Right atrium auricular region (tissue), 2 donors: ENCODE data around the gene ZBTB21. TPM values are rescaled to one million over a fixed set of nuclear protein-coding genes. Genes with fewer than 3 reads are reported as not detected.

Source experiments
- DNase-seq: peaks from one replicate; pipeline ENCODE4 v3.0.0-alpha.2; 2019; ENCODE audit warnings: low spot score
- H3K27ac ChIP-seq, 2 donors: fragments of 200-600 bp; sonication (generic); 1 replicate in 1 of 2; 2 replicates in 1 of 2; pipeline ENCODE4 v1.5.1; 2016 to 2019
- H3K27me3 ChIP-seq, 2 donors: fragments of 200-600 bp; sonication (generic); one replicate each; pipeline versions ENCODE4 v1.5.1 to v1.6.0; 2017 to 2019
- H3K36me3 ChIP-seq: fragments of 200-600 bp; sonication (generic); one replicate; pipeline ENCODE4 v1.5.1; 2016
- H3K4me1 ChIP-seq, 2 donors: fragments of 200-600 bp; sonication (generic); one replicate each; pipeline versions ENCODE4 v1.5.1 to v1.6.0; 2017 to 2019
- H3K4me3 ChIP-seq, 2 donors: fragments of 200-600 bp; sonication (generic); 1 replicate in 1 of 2; 2 replicates in 1 of 2; pipeline ENCODE4 v1.5.1; 2017 to 2019; ENCODE audit warnings: mild to moderate bottlenecking in 1 of 2, moderate library complexity in 1 of 2
- H3K9me3 ChIP-seq, 2 donors: fragments of 200-600 bp; sonication (generic); one replicate each; pipeline ENCODE4 v1.5.1; 2019
- total RNA-seq, 2 donors: library from RNA; depleted of rRNA; stranded (reverse); fragments of >200 nt; gene quantifications; one replicate each; pipeline ENCODE4 v1.1.0, GENCODE V29; 2016
- TF ChIP-seq, protein P1 (sequence below), 2 donors: fragments of 200-600 bp; sonication (generic); IDR thresholded peaks; one replicate each; pipeline ENCODE4 v1.5.1; 2019; ENCODE audit warnings: antibody characterized with exemption in 2 of 2

The ZBTB21 gene
- total RNA-seq, 2 donors from 2014 or later: 5.5 to 10.3 TPM

DNA sequence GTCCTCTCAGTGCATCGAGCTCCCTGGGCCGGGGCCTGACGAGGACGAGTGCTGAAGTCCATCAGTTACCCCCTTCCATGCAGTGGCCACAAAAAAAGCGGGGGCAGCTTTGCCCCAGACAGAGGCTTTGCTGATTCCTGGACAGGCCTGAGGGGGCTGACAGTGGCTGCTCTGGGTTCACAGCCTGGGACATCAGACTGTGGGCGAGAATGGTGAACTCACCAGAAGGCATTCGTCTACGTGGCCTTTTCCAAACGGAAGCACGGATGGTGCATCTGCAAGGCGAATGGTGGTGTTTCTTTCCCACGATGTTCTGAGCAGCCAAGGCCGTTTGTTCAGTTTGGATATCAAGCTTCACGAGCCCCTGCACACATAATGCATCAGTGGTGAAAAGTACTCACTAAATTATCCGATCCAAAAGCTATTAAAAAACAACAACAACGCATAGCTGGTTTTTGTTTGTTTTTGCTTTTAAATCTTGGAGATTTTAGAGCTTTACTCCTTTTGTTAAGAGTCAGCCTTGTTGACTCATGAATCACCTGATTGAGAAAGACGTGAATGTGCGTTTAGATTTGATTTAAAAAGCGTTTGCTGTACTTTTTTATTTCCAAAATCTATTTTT is 6.3 kb upstream of the ZBTB21 start:
- Histone ChIP-seq H3K36me3 (no peaks in the 10 kb centered on the region), H3K4me3 (no peak overlapping the region), H3K9me3 (no peaks in the 10 kb centered on the region), H3K27me3 (no peaks in the 10 kb centered on the region), H3K4me1 (no peaks in the 10 kb centered on the region), H3K27ac (no peak overlapping the region)
- TF ChIP-seq, protein P1, sequence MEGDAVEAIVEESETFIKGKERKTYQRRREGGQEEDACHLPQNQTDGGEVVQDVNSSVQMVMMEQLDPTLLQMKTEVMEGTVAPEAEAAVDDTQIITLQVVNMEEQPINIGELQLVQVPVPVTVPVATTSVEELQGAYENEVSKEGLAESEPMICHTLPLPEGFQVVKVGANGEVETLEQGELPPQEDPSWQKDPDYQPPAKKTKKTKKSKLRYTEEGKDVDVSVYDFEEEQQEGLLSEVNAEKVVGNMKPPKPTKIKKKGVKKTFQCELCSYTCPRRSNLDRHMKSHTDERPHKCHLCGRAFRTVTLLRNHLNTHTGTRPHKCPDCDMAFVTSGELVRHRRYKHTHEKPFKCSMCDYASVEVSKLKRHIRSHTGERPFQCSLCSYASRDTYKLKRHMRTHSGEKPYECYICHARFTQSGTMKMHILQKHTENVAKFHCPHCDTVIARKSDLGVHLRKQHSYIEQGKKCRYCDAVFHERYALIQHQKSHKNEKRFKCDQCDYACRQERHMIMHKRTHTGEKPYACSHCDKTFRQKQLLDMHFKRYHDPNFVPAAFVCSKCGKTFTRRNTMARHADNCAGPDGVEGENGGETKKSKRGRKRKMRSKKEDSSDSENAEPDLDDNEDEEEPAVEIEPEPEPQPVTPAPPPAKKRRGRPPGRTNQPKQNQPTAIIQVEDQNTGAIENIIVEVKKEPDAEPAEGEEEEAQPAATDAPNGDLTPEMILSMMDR (IDR thresholded peaks at IDR 0.05): no peak
- no peak for DNase-seq

DNA sequence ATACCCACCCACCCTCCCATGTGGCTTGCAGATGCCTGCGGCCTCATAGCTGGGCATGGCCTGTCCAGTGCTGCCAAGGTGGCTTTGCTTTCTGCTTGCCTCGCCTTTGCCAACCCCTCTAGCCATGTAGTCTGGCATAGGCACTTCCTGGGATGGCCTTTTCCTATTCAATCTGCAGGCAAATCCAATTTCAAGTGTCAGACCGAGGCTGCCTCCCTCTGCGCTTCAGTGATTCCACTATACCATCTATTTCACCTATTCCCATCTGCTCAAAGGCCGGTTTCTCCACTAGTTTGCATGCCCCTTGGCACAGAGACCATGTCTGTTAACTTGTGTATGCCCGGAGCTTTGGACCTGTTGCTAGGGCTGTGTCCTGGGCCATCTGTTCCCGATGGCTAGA is 3.8 kb upstream of the ZBTB21 start:
- no peaks in the 10 kb centered on the region for H3K27me3 ChIP-seq
- H3K4me3 ChIP-seq: no peak overlapping the region
- H3K4me1 ChIP-seq: peaks cover 0 to 5% of the 10 kb centered on the region in 2 donors
- H3K36me3 ChIP-seq: no peaks in the 10 kb centered on the region
- DNase-seq: no peak
- no peak overlapping the region for H3K27ac ChIP-seq
- TF ChIP-seq, protein P1 (IDR thresholded peaks at IDR 0.05): no peak
- no peaks in the 10 kb centered on the region for H3K9me3 ChIP-seq

DNA sequence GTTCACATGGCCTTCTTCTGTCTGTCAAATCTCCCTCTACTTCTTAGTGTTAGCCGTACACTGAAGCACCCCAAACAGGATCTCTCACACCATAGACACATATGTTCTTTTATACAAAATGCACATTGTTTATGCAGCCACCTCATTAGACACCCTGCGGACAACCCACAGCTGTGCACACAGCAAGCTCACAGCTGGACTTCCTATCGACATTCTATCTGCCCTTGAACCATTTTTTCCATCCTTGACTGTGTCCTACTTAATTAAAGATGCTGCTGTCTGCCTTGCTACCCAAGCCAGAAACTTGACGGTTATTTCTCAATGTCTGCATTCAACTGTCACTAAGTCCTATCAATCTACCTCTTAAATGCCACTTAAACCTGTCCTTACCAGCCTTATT is 3.2 kb upstream of the ZBTB21 start:
- Histone ChIP-seq H3K36me3 (no peaks in the 10 kb centered on the region), H3K9me3 (no peaks in the 10 kb centered on the region), H3K4me3 (no peak overlapping the region), H3K4me1 (peaks cover 0 to 10% of the 10 kb centered on the region in 2 donors), H3K27ac (no peak overlapping the region), H3K27me3 (no peaks in the 10 kb centered on the region)
- DNase-seq: no peak
- TF ChIP-seq, protein P1 (IDR thresholded peaks at IDR 0.05): no peak

DNA sequence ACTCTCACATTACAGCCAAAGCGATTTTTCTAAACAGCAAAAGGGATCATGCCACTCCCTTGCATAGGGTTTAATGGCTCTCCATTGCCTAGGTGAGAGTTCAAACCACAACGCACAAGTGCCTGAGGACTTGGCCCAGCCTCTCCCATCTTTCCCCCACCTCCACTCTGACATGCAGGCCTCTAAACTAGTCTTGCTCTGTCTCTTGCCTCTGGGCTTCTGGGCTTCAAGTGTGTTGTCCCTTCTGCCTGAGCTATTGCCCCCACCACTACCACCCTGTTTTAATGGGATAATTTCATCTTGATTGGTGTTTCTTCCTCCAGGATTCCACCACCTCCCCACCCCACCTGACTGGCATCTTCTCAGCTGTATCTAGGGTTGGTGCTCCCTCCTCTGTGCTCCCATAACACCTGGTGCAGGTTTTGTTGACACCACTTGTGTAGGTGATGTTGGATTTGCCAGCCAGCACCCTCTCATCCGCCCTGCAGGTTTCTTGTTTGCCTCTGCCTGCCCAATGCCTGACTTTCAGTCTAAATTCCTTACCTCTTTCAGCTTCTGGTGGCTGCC is 2.7 kb upstream of the ZBTB21 start:
- Histone ChIP-seq H3K27me3 (no peaks in the 10 kb centered on the region), H3K4me3 (no peak overlapping the region), H3K4me1 (peaks cover 0 to 10% of the 10 kb centered on the region in 2 donors), H3K27ac (no peak overlapping the region), H3K36me3 (no peaks in the 10 kb centered on the region), H3K9me3 (no peaks in the 10 kb centered on the region)
- TF ChIP-seq, protein P1 (IDR thresholded peaks at IDR 0.05): no peak
- no peak for DNase-seq

DNA sequence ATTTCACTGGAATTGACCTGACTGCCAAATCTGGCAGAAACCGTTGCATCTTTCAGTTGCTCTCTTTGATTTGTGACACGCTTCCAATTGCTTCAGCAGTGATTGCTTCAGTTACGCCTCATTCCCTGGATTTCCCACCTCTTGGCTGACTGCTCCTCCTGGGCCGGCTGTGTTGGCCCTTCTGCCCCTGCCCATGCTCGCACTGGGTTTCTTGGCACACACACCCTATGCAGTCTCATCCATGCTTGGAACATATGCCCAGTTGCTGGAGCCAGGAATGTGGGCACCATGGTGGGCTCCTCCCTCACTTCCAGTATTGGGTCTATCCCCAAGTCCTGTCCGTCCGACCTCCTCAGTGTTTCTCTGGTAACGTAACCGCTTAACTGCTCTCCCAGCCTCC is 2.2 kb upstream of the ZBTB21 start:
- Histone ChIP-seq H3K27me3 (no peaks in the 10 kb centered on the region), H3K27ac (no peak overlapping the region), H3K36me3 (no peaks in the 10 kb centered on the region), H3K9me3 (no peaks in the 10 kb centered on the region), H3K4me1 (peaks cover 0 to 10% of the 10 kb centered on the region in 2 donors), H3K4me3 (no peak overlapping the region)
- no peak for DNase-seq
- TF ChIP-seq, protein P1 (IDR thresholded peaks at IDR 0.05): no peak
